GM23338 (cell line): ENCODE measurements around the gene NUDT13. TPM values are rescaled to one million over a fixed set of nuclear protein-coding genes. Genes with fewer than 3 reads are reported as not detected.
A peak's percentile ranks its signal among the peaks of the same experiment; 100 is the strongest.

Source experiments
- ATAC-seq: fragments of 200-7000 bp; cut with Tn5 transposase; 3 replicates; pipeline ENCODE4 v1.9.1; 2020
- DNase-seq: peaks from one replicate; pipeline ENCODE4 v3.0.0-alpha.2; 2015; ENCODE audit warnings: low spot score
- H2AFZ ChIP-seq: fragments of 200-600 bp; sonication (generic); 2 replicates; pipeline ENCODE4 v1.8.0; 2016; ENCODE audit warnings: antibody characterized with exemption, mild to moderate bottlenecking, moderate library complexity
- H3F3A ChIP-seq: fragments of 200-600 bp; sonication (generic); replicated peaks from 2 replicates; pipeline ENCODE4 v1.8.0; 2017; ENCODE audit warnings: antibody characterized with exemption, mixed run types, low read depth
- H3K27ac ChIP-seq: fragments of 200-600 bp; sonication (generic); 2 replicates; pipeline ENCODE4 v1.6.1; 2016; ENCODE audit warnings: low read depth
- H3K27me3 ChIP-seq: fragments of 200-600 bp; sonication (generic); 2 replicates; pipeline ENCODE4 v1.8.0; 2016; ENCODE audit warnings: mild to moderate bottlenecking, mixed run types, moderate library complexity; ENCODE audit not compliant: insufficient read depth
- H3K36me3 ChIP-seq: fragments of 200-600 bp; sonication (generic); 2 replicates; pipeline ENCODE4 v1.8.0; 2016; ENCODE audit warnings: mild to moderate bottlenecking; ENCODE audit not compliant: insufficient read depth
- H3K4me1 ChIP-seq: fragments of 200-600 bp; sonication (generic); 2 replicates; pipeline ENCODE4 v1.8.0; 2016; ENCODE audit warnings: mild to moderate bottlenecking, moderate library complexity; ENCODE audit not compliant: insufficient read depth
- H3K4me2 ChIP-seq: fragments of 200-600 bp; sonication (generic); 2 replicates; pipeline ENCODE4 v1.7.1; 2017; ENCODE audit warnings: mixed run types
- H3K4me3 ChIP-seq: fragments of 200-600 bp; sonication (generic); 2 replicates; pipeline ENCODE4 v1.6.1; 2016; ENCODE audit warnings: mixed run types
- H3K79me2 ChIP-seq: fragments of 200-600 bp; sonication (generic); replicated peaks from 2 replicates; pipeline ENCODE4 v1.8.0; 2017; ENCODE audit warnings: mild to moderate bottlenecking; ENCODE audit not compliant: insufficient read depth
- H3K9me2 ChIP-seq: fragments of 200-600 bp; sonication (generic); 2 replicates; pipeline ENCODE4 v1.8.0; 2017; ENCODE audit not compliant: insufficient read depth
- H4K20me1 ChIP-seq: fragments of 200-600 bp; sonication (generic); replicated peaks from 2 replicates; pipeline ENCODE4 v1.8.0; 2017; ENCODE audit warnings: mild to moderate bottlenecking; ENCODE audit not compliant: insufficient read depth
- H3K27ac Mint-ChIP-seq: 2 replicates; pipeline ENCODE4 v1.8.0; 2020; ENCODE audit warnings: inconsistent platforms, mild to moderate bottlenecking, moderate library complexity, mixed read lengths
- H3K27me3 Mint-ChIP-seq: 3 replicates; pipeline ENCODE4 v1.8.0; 2022; ENCODE audit warnings: low read depth, mild to moderate bottlenecking, moderate library complexity, mixed read lengths, inconsistent platforms; ENCODE audit not compliant: insufficient read depth, poor library complexity
- H3K36me3 Mint-ChIP-seq: 3 replicates; pipeline ENCODE4 v1.8.0; 2021; ENCODE audit warnings: low read depth, mild to moderate bottlenecking, inconsistent platforms, moderate library complexity, mixed read lengths
- H3K4me1 Mint-ChIP-seq: 3 replicates; pipeline ENCODE4 v1.8.0; 2020; ENCODE audit warnings: mild to moderate bottlenecking, inconsistent platforms, mixed read lengths
- H3K4me3 Mint-ChIP-seq: 3 replicates; pipeline ENCODE4 v1.8.0; 2021; ENCODE audit warnings: moderate library complexity, mild to moderate bottlenecking, inconsistent platforms, mixed read lengths
- H3K9me3 Mint-ChIP-seq: 3 replicates; pipeline ENCODE4 v1.8.0; 2020; ENCODE audit warnings: moderate library complexity, mild to moderate bottlenecking, inconsistent platforms, mixed read lengths
- CREB1 ChIP-seq: fragments of 250-450 bp; sonication (Bioruptor Pico); IDR thresholded peaks from 2 replicates; pipeline ENCODE4 v1.5.0; 2020; ENCODE audit warnings: low read depth, mild to moderate bottlenecking, moderate library complexity
- EZH2phosphoT487 ChIP-seq: fragments of 200-600 bp; sonication (generic); IDR thresholded peaks from one replicate; pipeline ENCODE4 v1.8.1; 2018; ENCODE audit warnings: antibody characterized with exemption; ENCODE audit not compliant: unreplicated experiment
- POLR2AphosphoS5 ChIP-seq: IDR thresholded peaks from 2 replicates; pipeline ENCODE4 v1.6.1; 2016; ENCODE audit warnings: antibody characterized with exemption, low read depth
- ZNF331 ChIP-seq: fragments of 250-450 bp; sonication (Bioruptor Pico); IDR thresholded peaks from 2 replicates; pipeline ENCODE4 v1.5.0; 2020; ENCODE audit warnings: low read depth, mild to moderate bottlenecking, moderate library complexity
- long read RNA-seq: library from polyadenylated mRNA; unstranded; transcript quantifications from one replicate; pipeline ENCODE4 v2.0.0, GENCODE V29; 2020; ENCODE audit not compliant: unreplicated experiment
- polyA plus RNA-seq: library from polyadenylated mRNA; unstranded; fragments of >200 nt; fragmentation: Nextera tagmentation; extraction: Ambion mirVana; gene quantifications from 2 replicates; pipeline ENCODE4 v1.2.1, GENCODE V29; 2016
- total RNA-seq: library from RNA; depleted of rRNA; stranded (reverse); fragments of >200 nt; shearing (Covaris generic); gene quantifications from 2 replicates; pipeline ENCODE4 v1.2.3, GENCODE V29; 2014; rRNA removed
- TF ChIP-seq, protein P1 (sequence below): IDR thresholded peaks from 2 replicates; pipeline ENCODE4 v1.6.1; 2016; ENCODE audit warnings: antibody characterized with exemption
- TF ChIP-seq, protein P2 (sequence below), 2 experiments: fragments of 200-600 bp in 1 of 2; sonication (generic) in 1 of 2; conservative IDR thresholded peaks; 2 replicates each; pipeline versions ENCODE4 v1.5.1 to v1.6.1; 2016 to 2017; ENCODE audit warnings: antibody characterized with exemption in 2 of 2, low read depth in 2 of 2, mild to moderate bottlenecking in 2 of 2, moderate library complexity in 1 of 2

NUDT13 gene
- 1.4 and 4.3 TPM in 2 replicates for total RNA-seq
- 2.2 and 3.6 TPM in 2 replicates for polyA plus RNA-seq
- long read RNA-seq, partial matches to known transcripts, result 0 of 6 reads
- long read RNA-seq, other reads (novel, unspliced or antisense), result 5 of 6 reads

DNA sequence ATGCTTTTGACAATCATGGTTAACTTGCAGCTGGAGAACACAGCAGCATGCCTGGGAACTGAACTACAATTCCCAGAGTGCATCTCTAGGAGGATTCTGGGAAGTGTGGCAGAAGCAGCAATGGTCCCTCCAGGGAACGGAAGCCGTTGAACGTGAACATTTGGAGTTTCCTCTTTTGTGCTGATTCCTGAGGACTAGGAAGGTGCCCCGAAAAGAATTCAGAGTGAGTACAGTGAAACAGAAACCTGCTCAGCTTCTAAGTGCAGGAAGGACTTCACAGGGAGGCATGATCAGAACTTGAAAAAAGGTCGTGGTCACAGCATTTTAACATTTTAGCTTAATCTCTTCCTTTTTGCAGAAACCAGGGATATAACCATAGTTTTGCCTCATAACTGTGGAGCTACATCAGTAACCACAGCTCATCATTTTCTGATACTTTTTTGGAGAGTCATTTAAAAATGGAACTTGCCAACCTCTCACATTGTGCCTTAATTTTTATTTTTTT lies at the start of gene NUDT13:
TSS of gene NUDT13 (plus strand) at position 111 of the 505 bp plus-strand sequence. CDS start 3,911 bp downstream, outside the sequence.
- Histone ChIP-seq H3K79me2 (no peaks in the 10 kb centered on the region), H3K36me3 (no peaks in the 10 kb centered on the region), H3K27ac (peak within 1 kb of the TSS; percentile 92), H3K4me3 (peak within 1 kb of the TSS; percentile 56), H3K4me1 (no peaks in the 10 kb centered on the region), H4K20me1 (no peaks in the 10 kb centered on the region; the same call in 1 of the 2 replicates), H3F3A (no peaks in the 10 kb centered on the region), H3K9me2 (no peaks in the 10 kb centered on the region), H3K27me3 (no peaks in the 10 kb centered on the region), H2AFZ (0 out of 2 replicates have a peak within 1 kb of the TSS, but pooled peaks have one; percentile 63), H3K4me2 (peak within 1 kb of the TSS; percentile 74)
- TF ChIP-seq ZNF331 (CRISPR knock-in tag) (no peak), EZH2phosphoT487 (no peak), POLR2AphosphoS5 (peak; percentile 83), CREB1 (CRISPR knock-in tag) (peak; percentile 50)
- TF ChIP-seq, protein P1, sequence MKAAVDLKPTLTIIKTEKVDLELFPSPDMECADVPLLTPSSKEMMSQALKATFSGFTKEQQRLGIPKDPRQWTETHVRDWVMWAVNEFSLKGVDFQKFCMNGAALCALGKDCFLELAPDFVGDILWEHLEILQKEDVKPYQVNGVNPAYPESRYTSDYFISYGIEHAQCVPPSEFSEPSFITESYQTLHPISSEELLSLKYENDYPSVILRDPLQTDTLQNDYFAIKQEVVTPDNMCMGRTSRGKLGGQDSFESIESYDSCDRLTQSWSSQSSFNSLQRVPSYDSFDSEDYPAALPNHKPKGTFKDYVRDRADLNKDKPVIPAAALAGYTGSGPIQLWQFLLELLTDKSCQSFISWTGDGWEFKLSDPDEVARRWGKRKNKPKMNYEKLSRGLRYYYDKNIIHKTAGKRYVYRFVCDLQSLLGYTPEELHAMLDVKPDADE, result peak; percentile 99
- ATAC-seq, result peak; percentile 99
- no peaks in the 10 kb centered on the region for H3K4me1 Mint-ChIP-seq
- H3K27me3 Mint-ChIP-seq, result no peaks in the 10 kb centered on the region
- peak within 1 kb of the TSS; percentile 97 for H3K27ac Mint-ChIP-seq
- DNase-seq, result peak; percentile 91
- H3K9me3 Mint-ChIP-seq, result peaks cover 15% of the 10 kb centered on the region
- peak within 1 kb of the TSS; percentile 86 for H3K4me3 Mint-ChIP-seq
- peaks cover 15% of the 10 kb centered on the region for H3K36me3 Mint-ChIP-seq

DNA sequence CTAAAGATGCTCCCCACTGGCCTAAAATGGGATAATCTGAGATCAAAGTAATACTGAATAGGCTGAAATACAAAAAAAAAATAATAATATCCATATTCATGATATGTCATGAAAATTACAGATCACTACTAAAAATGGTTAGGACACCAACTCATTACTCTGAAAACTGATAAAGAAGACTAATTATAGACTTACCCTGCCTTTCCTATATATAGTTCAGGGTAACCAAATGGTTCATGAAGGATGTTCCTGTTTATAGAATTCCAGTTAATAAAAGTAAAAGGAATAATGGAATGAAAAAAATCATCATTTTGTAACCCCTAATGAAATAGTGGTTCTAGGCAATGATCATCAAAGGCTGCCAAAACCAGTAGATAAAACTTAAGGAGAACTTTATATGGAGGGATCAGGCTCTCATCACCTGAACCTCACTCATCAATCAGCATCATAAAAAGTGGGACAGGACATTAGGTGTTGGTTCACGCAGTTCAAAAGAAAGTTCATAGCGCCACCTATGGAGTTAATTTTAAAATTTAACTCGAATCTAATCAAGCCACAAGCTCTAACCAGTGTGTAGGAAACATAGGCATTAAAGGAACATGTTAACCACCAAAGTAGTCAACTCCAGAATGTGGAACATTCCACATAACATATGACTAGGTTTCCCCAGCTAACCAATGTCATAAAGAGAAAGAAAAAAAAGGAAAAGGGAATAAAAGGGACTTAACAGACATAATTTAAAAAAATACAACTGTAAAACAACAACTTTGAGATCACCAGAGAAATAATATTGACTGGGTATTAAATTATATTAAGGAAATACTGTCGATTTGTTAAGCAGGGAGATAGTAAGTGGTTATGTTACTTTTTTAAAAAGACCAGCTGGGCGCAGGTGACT lies 49.3 kb upstream of the NUDT13 start:
- H3K9me2 ChIP-seq, result no peaks in the 10 kb centered on the region
- DNase-seq (peak; percentile 85), ATAC-seq (peak; percentile 81)
- TF ChIP-seq, protein P1, result no peak
- TF ChIP-seq, protein P2, sequence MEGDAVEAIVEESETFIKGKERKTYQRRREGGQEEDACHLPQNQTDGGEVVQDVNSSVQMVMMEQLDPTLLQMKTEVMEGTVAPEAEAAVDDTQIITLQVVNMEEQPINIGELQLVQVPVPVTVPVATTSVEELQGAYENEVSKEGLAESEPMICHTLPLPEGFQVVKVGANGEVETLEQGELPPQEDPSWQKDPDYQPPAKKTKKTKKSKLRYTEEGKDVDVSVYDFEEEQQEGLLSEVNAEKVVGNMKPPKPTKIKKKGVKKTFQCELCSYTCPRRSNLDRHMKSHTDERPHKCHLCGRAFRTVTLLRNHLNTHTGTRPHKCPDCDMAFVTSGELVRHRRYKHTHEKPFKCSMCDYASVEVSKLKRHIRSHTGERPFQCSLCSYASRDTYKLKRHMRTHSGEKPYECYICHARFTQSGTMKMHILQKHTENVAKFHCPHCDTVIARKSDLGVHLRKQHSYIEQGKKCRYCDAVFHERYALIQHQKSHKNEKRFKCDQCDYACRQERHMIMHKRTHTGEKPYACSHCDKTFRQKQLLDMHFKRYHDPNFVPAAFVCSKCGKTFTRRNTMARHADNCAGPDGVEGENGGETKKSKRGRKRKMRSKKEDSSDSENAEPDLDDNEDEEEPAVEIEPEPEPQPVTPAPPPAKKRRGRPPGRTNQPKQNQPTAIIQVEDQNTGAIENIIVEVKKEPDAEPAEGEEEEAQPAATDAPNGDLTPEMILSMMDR (conservative IDR thresholded peaks at IDR 0.05; ENCODE audit: low read depth in 2 of 2), result peak; percentile 71 to 75
- no peak overlapping the region for H3K27ac ChIP-seq
- Mint-ChIP-seq H3K4me3 (no peak overlapping the region), H3K4me1 (no peaks in the 10 kb centered on the region), H3K36me3 (peaks cover 8% of the 10 kb centered on the region; the same call in 1 of the 3 replicates), H3K9me3 (no peaks in the 10 kb centered on the region), H3K27me3 (no peaks in the 10 kb centered on the region), H3K27ac (no peak overlapping the region)
- 0 out of 2 replicates have a peak, but pooled peaks cover 3% of the 10 kb centered on the region for H3K79me2 ChIP-seq
- H3K36me3 ChIP-seq, result no peaks in the 10 kb centered on the region
- H3K4me1 ChIP-seq, result no peaks in the 10 kb centered on the region
- H4K20me1 ChIP-seq, result no peaks in the 10 kb centered on the region; the same call in 1 of the 2 replicates
- no peak overlapping the region for H2AFZ ChIP-seq
- no peaks in the 10 kb centered on the region for H3F3A ChIP-seq
- no peak overlapping the region for H3K4me2 ChIP-seq
- H3K4me3 ChIP-seq, result no peak overlapping the region
- no peaks in the 10 kb centered on the region for H3K27me3 ChIP-seq
